CD4-positive, CD25-positive, alpha-beta regulatory T cell (primary cell): ENCODE results near the gene FRMD3. TPM values are rescaled to one million over a fixed set of nuclear protein-coding genes. Genes with fewer than 3 reads are reported as not detected.

Source experiments
- ATAC-seq, 2 donors: fragments of 150-1000 bp; cut with Tn5 transposase; one replicate each; pipeline ENCODE4 v1.10.0; 2021; ENCODE audit warnings: low read depth in 2 of 2, moderate number of reproducible peaks in 2 of 2, moderate library complexity in 1 of 2
- DNase-seq, 3 donors: peaks; one replicate each; pipeline versions ENCODE4 v3.0.0 to v3.0.0-alpha.2; 2012 to 2022; ENCODE audit warnings: mixed read lengths in 1 of 3
- H3K27ac ChIP-seq: one replicate; pipeline ENCODE4 v1.7.0; 2013; ENCODE audit warnings: mild to moderate bottlenecking, low read length; ENCODE audit not compliant: insufficient read depth, poor library complexity, severe bottlenecking
- H3K27me3 ChIP-seq: one replicate; pipeline ENCODE4 v1.7.0; 2013; ENCODE audit warnings: low read length; ENCODE audit not compliant: control insufficient read depth, insufficient read depth
- H3K36me3 ChIP-seq: one replicate; pipeline ENCODE4 v1.7.0; 2013; ENCODE audit warnings: mild to moderate bottlenecking, low read length, moderate library complexity; ENCODE audit not compliant: control insufficient read depth, insufficient read depth
- H3K4me1 ChIP-seq: 2 replicates; pipeline ENCODE4 v1.7.0; 2013; ENCODE audit warnings: mild to moderate bottlenecking, low read length; ENCODE audit not compliant: insufficient read depth, control insufficient read depth, poor library complexity, severe bottlenecking
- H3K4me3 ChIP-seq: one replicate; pipeline ENCODE4 v1.7.0; 2013; ENCODE audit warnings: low read depth, mild to moderate bottlenecking, low read length, moderate library complexity
- H3K9me3 ChIP-seq, 2 experiments: 1 replicate in 1 of 2; 2 replicates in 1 of 2; pipeline ENCODE4 v1.7.0; 2013; ENCODE audit warnings: low read length in 2 of 2, mild to moderate bottlenecking in 1 of 2, moderate library complexity in 1 of 2; ENCODE audit not compliant: control insufficient read depth in 2 of 2
- H3K27ac Mint-ChIP-seq, 3 donors: one replicate each; pipeline ENCODE4 v1.8.0; 2020 to 2022; ENCODE audit warnings: mild to moderate bottlenecking in 3 of 3, mixed read lengths in 3 of 3, moderate library complexity in 2 of 3
- H3K27me3 Mint-ChIP-seq: one replicate; pipeline ENCODE4 v1.8.0; 2022; ENCODE audit warnings: mild to moderate bottlenecking, mixed read lengths
- H3K36me3 Mint-ChIP-seq: one replicate; pipeline ENCODE4 v1.8.0; 2020; ENCODE audit warnings: mixed read lengths
- H3K4me1 Mint-ChIP-seq, 4 donors: one replicate each; pipeline ENCODE4 v1.8.0; 2020 to 2022; ENCODE audit warnings: mixed read lengths in 4 of 4, mild to moderate bottlenecking in 1 of 4
- H3K4me3 Mint-ChIP-seq, 4 donors: one replicate each; pipeline ENCODE4 v1.8.0; 2020 to 2022; ENCODE audit warnings: mild to moderate bottlenecking in 4 of 4, mixed read lengths in 4 of 4, moderate library complexity in 3 of 4
- H3K9me3 Mint-ChIP-seq, 7 donors: one replicate each; pipeline ENCODE4 v1.8.0; 2020 to 2022; ENCODE audit warnings: mixed read lengths in 7 of 7, mild to moderate bottlenecking in 3 of 7, moderate library complexity in 2 of 7
- polyA plus RNA-seq, 4 donors: library from polyadenylated mRNA; unstranded; fragments of 300-500 nt; fragmentation: Illumina TruSeq; gene quantifications; one replicate each; pipeline ENCODE4 v1.2.3, GENCODE V29; 2021
- total RNA-seq: library from RNA; stranded (reverse); gene quantifications from one replicate; pipeline ENCODE4 v1.2.3, GENCODE V29; 2022

The FRMD3 gene
- total and polyA plus RNA-seq, 5 donors from 2014 or later = 0.25 to 2.8 TPM; not detected in 3

DNA sequence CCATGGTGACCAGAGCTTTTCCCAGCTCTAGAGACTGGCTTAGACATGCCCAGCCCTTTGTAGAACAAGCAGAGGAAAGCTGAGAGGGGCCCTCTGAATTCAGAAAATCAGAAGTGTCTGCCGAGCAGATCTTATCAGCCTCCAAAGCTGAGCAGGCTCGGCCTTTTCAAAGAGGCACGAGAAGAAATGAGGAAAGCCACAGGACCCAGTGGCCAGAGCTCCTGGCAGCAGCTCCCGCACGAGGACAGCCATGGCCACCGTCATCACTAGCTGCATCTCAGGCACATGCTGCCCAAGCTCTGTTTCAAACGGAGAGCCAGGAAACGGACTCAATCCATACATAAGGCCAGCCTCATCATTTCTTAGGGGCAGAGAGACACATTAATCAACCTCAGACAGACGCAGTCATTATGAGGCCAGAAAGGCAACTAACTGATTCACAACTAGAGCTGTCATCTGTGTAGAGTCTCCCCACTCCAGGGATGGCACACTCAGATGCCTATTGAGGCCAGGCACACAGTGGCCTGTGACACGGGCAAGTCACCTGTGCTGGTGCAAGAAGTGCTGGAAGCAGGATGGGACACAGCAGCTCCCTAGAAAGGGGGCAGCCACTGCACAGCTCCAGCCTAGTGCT lies 194.7 kb downstream of the FRMD3 start:
- Mint-ChIP-seq H3K36me3 (peaks cover 5% of the 10 kb centered on the region), H3K27me3 (no peaks in the 10 kb centered on the region), H3K27ac (no peak overlapping the region), H3K4me1 (no peaks in the 10 kb centered on the region), H3K9me3 (peaks cover 0 to 2% (median 0%) of the 10 kb centered on the region in 7 donors), H3K4me3 (no peak overlapping the region)
- DNase-seq (no peak), ATAC-seq (no peak)
- H3K27me3 ChIP-seq = no peaks in the 10 kb centered on the region
- H3K4me1 ChIP-seq = no peaks in the 10 kb centered on the region
- no peaks in the 10 kb centered on the region for H3K36me3 ChIP-seq
- H3K9me3 ChIP-seq = no peaks in the 10 kb centered on the region
- no peak overlapping the region for H3K4me3 ChIP-seq
- no peak overlapping the region for H3K27ac ChIP-seq

GRCh38 chr9:83342731-83343130 lies 195.5 kb downstream of the FRMD3 start:
- H3K9me3 ChIP-seq = no peaks in the 10 kb centered on the region
- ATAC-seq (no peak), DNase-seq (no peak)
- Mint-ChIP-seq H3K27me3 (no peaks in the 10 kb centered on the region), H3K27ac (no peak overlapping the region), H3K9me3 (peaks cover 0 to 2% (median 0%) of the 10 kb centered on the region in 7 donors), H3K4me3 (no peak overlapping the region), H3K36me3 (peaks cover 5% of the 10 kb centered on the region), H3K4me1 (no peaks in the 10 kb centered on the region)
- no peak overlapping the region for H3K4me3 ChIP-seq
- no peaks in the 10 kb centered on the region for H3K27me3 ChIP-seq
- H3K27ac ChIP-seq = no peak overlapping the region
- no peaks in the 10 kb centered on the region for H3K36me3 ChIP-seq
- no peaks in the 10 kb centered on the region for H3K4me1 ChIP-seq

DNA sequence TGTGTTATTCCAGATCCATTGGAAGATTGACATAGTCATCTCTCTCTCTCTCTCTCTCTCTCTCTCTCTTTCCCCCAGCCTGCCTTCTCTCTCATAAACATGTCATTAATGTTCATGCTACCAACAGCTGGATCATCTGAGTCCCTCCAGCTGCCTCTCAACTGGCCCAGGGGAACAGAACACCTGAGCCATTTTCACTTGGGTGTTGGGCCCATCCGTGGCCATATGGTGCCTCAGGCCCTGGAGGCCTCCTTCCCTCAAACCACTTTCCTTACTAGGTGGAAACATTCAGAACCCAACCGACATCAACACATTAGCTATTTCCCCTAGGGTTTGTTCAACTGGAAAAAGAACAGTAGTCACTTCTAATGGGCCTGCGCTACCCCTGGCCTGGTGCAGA lies 196.2 kb downstream of the FRMD3 start:
- Mint-ChIP-seq H3K27me3 (no peaks in the 10 kb centered on the region), H3K27ac (peak overlapping the region in 1 of 3 donors; percentile 33)
- H3K27me3 ChIP-seq = no peaks in the 10 kb centered on the region

GRCh38 chr9:83340451-83340850 lies 197.8 kb downstream of the FRMD3 start:
- no peaks in the 10 kb centered on the region for H3K27me3 ChIP-seq
- peaks cover 0 to 2% (median 0%) of the 10 kb centered on the region in 7 donors for H3K9me3 Mint-ChIP-seq
- H3K27me3 Mint-ChIP-seq = no peaks in the 10 kb centered on the region
- H3K27ac ChIP-seq = no peak overlapping the region
- H3K4me1 Mint-ChIP-seq = no peaks in the 10 kb centered on the region
- no peak overlapping the region for H3K27ac Mint-ChIP-seq
- no peaks in the 10 kb centered on the region for H3K36me3 ChIP-seq
- DNase-seq (no peak), ATAC-seq (no peak)
- no peak overlapping the region for H3K4me3 Mint-ChIP-seq
- peaks cover 5% of the 10 kb centered on the region for H3K36me3 Mint-ChIP-seq
- no peaks in the 10 kb centered on the region for H3K9me3 ChIP-seq
- H3K4me1 ChIP-seq = no peaks in the 10 kb centered on the region
- H3K4me3 ChIP-seq = no peak overlapping the region

More for the DNA sequence above, 196.2 kb downstream of the FRMD3 start:
- Histone ChIP-seq H3K4me1 (no peaks in the 10 kb centered on the region), H3K9me3 (no peaks in the 10 kb centered on the region), H3K27ac (no peak overlapping the region), H3K4me3 (no peak overlapping the region), H3K36me3 (no peaks in the 10 kb centered on the region)
- ATAC-seq = no peak
- H3K4me3 Mint-ChIP-seq = no peak overlapping the region
- H3K9me3 Mint-ChIP-seq = peaks cover 0 to 2% (median 0%) of the 10 kb centered on the region in 7 donors
- no peaks in the 10 kb centered on the region for H3K4me1 Mint-ChIP-seq
- DNase-seq = no peak
- peaks cover 5% of the 10 kb centered on the region for H3K36me3 Mint-ChIP-seq

- Histone ChIP-seq H3K9me3 (no peaks in the 10 kb centered on the region), H3K27ac (no peak overlapping the region), H3K36me3 (no peaks in the 10 kb centered on the region), H3K27me3 (no peaks in the 10 kb centered on the region), H3K4me1 (no peaks in the 10 kb centered on the region), H3K4me3 (no peak overlapping the region)
- H3K4me3 Mint-ChIP-seq = no peak overlapping the region
- H3K27ac Mint-ChIP-seq = no peak overlapping the region
- H3K27me3 Mint-ChIP-seq = no peaks in the 10 kb centered on the region
- peaks cover 0 to 2% (median 0%) of the 10 kb centered on the region in 7 donors for H3K9me3 Mint-ChIP-seq
- DNase-seq (no peak), ATAC-seq (no peak)
- H3K4me1 Mint-ChIP-seq = no peaks in the 10 kb centered on the region
- peaks cover 5% of the 10 kb centered on the region for H3K36me3 Mint-ChIP-seq
These were observed 198.8 kb downstream of the FRMD3 start for GRCh38 chr9:83339435-83339834.

- Histone ChIP-seq H3K4me3 (no peak overlapping the region), H3K4me1 (no peaks in the 10 kb centered on the region), H3K36me3 (no peaks in the 10 kb centered on the region), H3K27me3 (no peaks in the 10 kb centered on the region), H3K27ac (no peak overlapping the region), H3K9me3 (no peaks in the 10 kb centered on the region)
- H3K36me3 Mint-ChIP-seq = no peaks in the 10 kb centered on the region
- no peak overlapping the region for H3K27ac Mint-ChIP-seq
- H3K9me3 Mint-ChIP-seq = no peaks in the 10 kb centered on the region
- no peaks in the 10 kb centered on the region for H3K27me3 Mint-ChIP-seq
- H3K4me3 Mint-ChIP-seq = no peak overlapping the region
- ATAC-seq = no peak
- DNase-seq = peak in 1 of 3 donors; percentile 8
- H3K4me1 Mint-ChIP-seq = no peaks in the 10 kb centered on the region
These were observed 201.5 kb downstream of the FRMD3 start for GRCh38 chr9:83336706-83337105.

GRCh38 chr9:83334320-83334719 lies 203.9 kb downstream of the FRMD3 start:
- peak in 1 of 2 donors; percentile 50 for ATAC-seq
- DNase-seq = peak; percentile 24 to 66 (median 30)
- H3K4me1 Mint-ChIP-seq = no peaks in the 10 kb centered on the region
- no peaks in the 10 kb centered on the region for H3K36me3 Mint-ChIP-seq
- H3K27me3 ChIP-seq = no peaks in the 10 kb centered on the region
- no peaks in the 10 kb centered on the region for H3K36me3 ChIP-seq
- H3K9me3 ChIP-seq = no peaks in the 10 kb centered on the region
- no peak overlapping the region for H3K4me3 Mint-ChIP-seq
- no peaks in the 10 kb centered on the region for H3K27me3 Mint-ChIP-seq
- no peak overlapping the region for H3K4me3 ChIP-seq
- H3K27ac Mint-ChIP-seq = no peak overlapping the region
- H3K27ac ChIP-seq = no peak overlapping the region
- H3K9me3 Mint-ChIP-seq = no peaks in the 10 kb centered on the region
- no peaks in the 10 kb centered on the region for H3K4me1 ChIP-seq
